HepG2 (cell line): ENCODE data around the gene SMYD5. TPM values are rescaled to one million over a fixed set of nuclear protein-coding genes. Genes with fewer than 3 reads are reported as not detected.

Experiments used
- DR1 ChIP-seq: sonication (generic); formaldehyde crosslinking; IDR thresholded peaks from 2 replicates; pipeline ENCODE4 v1.8.0; 2021; ENCODE audit warnings: mild to moderate bottlenecking, missing genetic modification reagents, inconsistent platforms
- HMGA1 ChIP-seq: sonication (generic); formaldehyde crosslinking; conservative IDR thresholded peaks from 2 replicates; pipeline ENCODE4 v1.4.0; 2020; ENCODE audit warnings: missing genetic modification reagents
- PRMT3 ChIP-seq: sonication (generic); formaldehyde crosslinking; IDR thresholded peaks from 2 replicates; pipeline ENCODE4 v1.8.1; 2022; ENCODE audit warnings: low read depth, mild to moderate bottlenecking, moderate library complexity, missing genetic modification reagents, borderline replicate concordance
- RAD21 ChIP-seq: fragments of 450-650 bp; formaldehyde crosslinking; IDR thresholded peaks from 2 replicates; pipeline ENCODE4 v1.5.0; 2020; ENCODE audit warnings: mild to moderate bottlenecking
- SIX1 ChIP-seq: sonication (generic); formaldehyde crosslinking; IDR thresholded peaks from 2 replicates; pipeline ENCODE4 v1.4.0; 2020; ENCODE audit warnings: missing genetic modification reagents, borderline replicate concordance
- SOX5 ChIP-seq: IDR thresholded peaks from 2 replicates; pipeline ENCODE4 v1.6.1; 2016; ENCODE audit warnings: borderline replicate concordance
- SPEN ChIP-seq: sonication (generic); formaldehyde crosslinking; IDR thresholded peaks from 2 replicates; pipeline ENCODE4 v1.5.1; 2020; ENCODE audit warnings: low read depth, mild to moderate bottlenecking, missing genetic modification reagents
- SUZ12 ChIP-seq: fragments of 150-350 bp; IDR thresholded peaks from 2 replicates; pipeline ENCODE4 v1.6.1; 2014; ENCODE audit warnings: low read depth, low read length
- U2AF1 ChIP-seq: fragments of 200-400 bp; formaldehyde crosslinking; optimal IDR thresholded peaks from 2 replicates; pipeline ENCODE3; 2017; ENCODE audit warnings: mild to moderate bottlenecking, low read depth, low read length
- ZBTB2 ChIP-seq: sonication (generic); formaldehyde crosslinking; IDR thresholded peaks from 2 replicates; pipeline ENCODE4 v1.8.0; 2022; ENCODE audit warnings: low read depth, missing genetic modification reagents
- ZBTB38 ChIP-seq: sonication (generic); formaldehyde crosslinking; IDR thresholded peaks from 2 replicates; pipeline ENCODE4 v1.5.1; 2020; ENCODE audit warnings: mild to moderate bottlenecking, missing genetic modification reagents
- ZNF672 ChIP-seq: sonication (generic); formaldehyde crosslinking; IDR thresholded peaks from 2 replicates; pipeline ENCODE4 v1.8.1; 2022; ENCODE audit warnings: missing genetic modification reagents
- ZNF790 ChIP-seq: sonication (generic); formaldehyde crosslinking; IDR thresholded peaks from 2 replicates; pipeline ENCODE4 v1.8.0; 2022; ENCODE audit warnings: missing genetic modification reagents, mild to moderate bottlenecking, borderline replicate concordance
- polyA plus RNA-seq, 8 experiments: library from polyadenylated mRNA; depleted of rRNA in 3 of 8; stranded (reverse) in 7 of 8; unstranded in 1 of 8; fragments of >200 nt; fragmentation: Illumina TruSeq in 4 of 8; extraction: Trizol in 4 of 8; gene quantifications; 2 replicates each; pipeline versions ENCODE4 v1.2.1 to v1.2.3, GENCODE V29; 2011 to 2016; ENCODE audit warnings: low read depth in 4 of 8, missing spikeins in 1 of 8, mixed read lengths in 1 of 8; ENCODE audit not compliant: insufficient read depth in 1 of 8
- total RNA-seq, 5 experiments: library from RNA; depleted of rRNA; stranded (reverse); fragments of >200 nt; fragmentation: Illumina TruSeq; extraction: Trizol; gene quantifications; 2 replicates each; pipeline ENCODE4 v1.2.3, GENCODE V29; 2016; ENCODE audit warnings: low read depth in 1 of 5
- TF ChIP-seq, protein P1 (sequence below): sonication (generic); formaldehyde crosslinking; IDR thresholded peaks from 2 replicates; pipeline ENCODE4 v1.5.0; 2020; ENCODE audit warnings: mild to moderate bottlenecking, missing genetic modification reagents, borderline replicate concordance
- TF ChIP-seq, protein P2 (sequence below): sonication (generic); formaldehyde crosslinking; IDR thresholded peaks from 2 replicates; pipeline ENCODE4 v1.4.0; 2020; ENCODE audit warnings: missing genetic modification reagents
- TF ChIP-seq, protein P3 (sequence below): sonication (generic); formaldehyde crosslinking; IDR thresholded peaks from 2 replicates; pipeline ENCODE4 v1.8.0; 2022; ENCODE audit warnings: missing genetic modification reagents, mild to moderate bottlenecking, inconsistent platforms, borderline replicate concordance
- TF ChIP-seq, protein P4 (sequence below): sonication (generic); formaldehyde crosslinking; IDR thresholded peaks from 2 replicates; pipeline ENCODE4 v1.8.1; 2023; ENCODE audit warnings: missing genetic modification reagents, inconsistent platforms, borderline replicate concordance

Gene SMYD5
- total and polyA plus RNA-seq, 2 of the 13 experiments (the other 11 are each of a cell fraction or from before 2014, with no cell fraction given) = 55.8 to 70.4 TPM

DNA sequence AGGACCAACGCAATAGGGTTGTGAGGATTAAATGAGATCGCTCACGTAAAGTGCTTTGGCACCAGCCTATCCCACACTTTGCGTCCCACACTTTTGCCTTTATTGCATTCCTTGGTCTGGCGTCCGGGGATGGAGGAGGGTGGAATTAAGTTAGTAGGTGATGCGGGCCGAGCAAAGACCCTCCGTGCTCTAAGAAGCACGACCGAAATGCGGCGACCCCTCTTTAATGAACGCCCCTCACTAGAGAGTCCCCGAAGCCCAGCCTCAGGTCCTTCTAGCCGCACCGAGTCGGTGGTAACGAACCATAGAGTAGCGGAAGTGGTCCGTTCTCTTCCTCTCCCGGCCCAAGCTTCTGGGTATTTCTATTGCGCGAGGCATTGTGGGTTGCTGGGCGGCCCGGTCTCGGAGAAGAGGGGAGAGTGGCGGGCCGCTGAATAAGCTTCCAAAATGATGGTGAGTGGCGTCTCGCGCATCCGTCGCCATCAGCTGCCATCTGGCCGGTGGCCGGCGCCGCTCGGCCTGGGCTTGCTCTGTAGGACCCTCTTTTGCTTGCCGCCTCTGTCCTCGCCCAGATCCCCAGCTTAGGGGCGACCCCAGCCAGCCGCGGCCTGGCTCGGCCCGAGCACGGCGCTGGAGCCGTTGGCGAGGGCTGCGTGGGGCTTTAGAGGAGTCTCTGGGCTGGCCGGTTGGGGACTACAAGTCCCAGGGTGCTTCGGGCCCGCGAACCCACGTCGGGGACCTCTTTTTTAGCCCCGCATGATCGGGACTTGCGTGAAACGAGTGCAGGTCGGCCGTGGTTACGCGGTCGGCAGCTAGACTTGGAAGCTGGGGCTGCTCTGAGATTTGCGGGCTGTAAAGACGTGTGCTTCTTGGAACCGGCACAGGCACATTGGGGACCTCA, 20.1 kb downstream of the SMYD5 start, which contains the start of gene CCT7 (continued):
- TF ChIP-seq, protein P1, sequence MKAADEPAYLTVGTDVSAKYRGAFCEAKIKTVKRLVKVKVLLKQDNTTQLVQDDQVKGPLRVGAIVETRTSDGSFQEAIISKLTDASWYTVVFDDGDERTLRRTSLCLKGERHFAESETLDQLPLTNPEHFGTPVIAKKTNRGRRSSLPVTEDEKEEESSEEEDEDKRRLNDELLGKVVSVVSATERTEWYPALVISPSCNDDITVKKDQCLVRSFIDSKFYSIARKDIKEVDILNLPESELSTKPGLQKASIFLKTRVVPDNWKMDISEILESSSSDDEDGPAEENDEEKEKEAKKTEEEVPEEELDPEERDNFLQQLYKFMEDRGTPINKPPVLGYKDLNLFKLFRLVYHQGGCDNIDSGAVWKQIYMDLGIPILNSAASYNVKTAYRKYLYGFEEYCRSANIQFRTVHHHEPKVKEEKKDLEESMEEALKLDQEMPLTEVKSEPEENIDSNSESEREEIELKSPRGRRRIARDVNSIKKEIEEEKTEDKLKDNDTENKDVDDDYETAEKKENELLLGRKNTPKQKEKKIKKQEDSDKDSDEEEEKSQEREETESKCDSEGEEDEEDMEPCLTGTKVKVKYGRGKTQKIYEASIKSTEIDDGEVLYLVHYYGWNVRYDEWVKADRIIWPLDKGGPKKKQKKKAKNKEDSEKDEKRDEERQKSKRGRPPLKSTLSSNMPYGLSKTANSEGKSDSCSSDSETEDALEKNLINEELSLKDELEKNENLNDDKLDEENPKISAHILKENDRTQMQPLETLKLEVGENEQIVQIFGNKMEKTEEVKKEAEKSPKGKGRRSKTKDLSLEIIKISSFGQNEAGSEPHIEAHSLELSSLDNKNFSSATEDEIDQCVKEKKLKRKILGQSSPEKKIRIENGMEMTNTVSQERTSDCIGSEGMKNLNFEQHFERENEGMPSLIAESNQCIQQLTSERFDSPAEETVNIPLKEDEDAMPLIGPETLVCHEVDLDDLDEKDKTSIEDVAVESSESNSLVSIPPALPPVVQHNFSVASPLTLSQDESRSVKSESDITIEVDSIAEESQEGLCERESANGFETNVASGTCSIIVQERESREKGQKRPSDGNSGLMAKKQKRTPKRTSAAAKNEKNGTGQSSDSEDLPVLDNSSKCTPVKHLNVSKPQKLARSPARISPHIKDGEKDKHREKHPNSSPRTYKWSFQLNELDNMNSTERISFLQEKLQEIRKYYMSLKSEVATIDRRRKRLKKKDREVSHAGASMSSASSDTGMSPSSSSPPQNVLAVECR (CRISPR knock-in tag) = peak; percentile 74
- TF ChIP-seq ZBTB38 (CRISPR knock-in tag) = peak; percentile 35; the same call in 1 of the 2 replicates
- TF ChIP-seq, protein P2, sequence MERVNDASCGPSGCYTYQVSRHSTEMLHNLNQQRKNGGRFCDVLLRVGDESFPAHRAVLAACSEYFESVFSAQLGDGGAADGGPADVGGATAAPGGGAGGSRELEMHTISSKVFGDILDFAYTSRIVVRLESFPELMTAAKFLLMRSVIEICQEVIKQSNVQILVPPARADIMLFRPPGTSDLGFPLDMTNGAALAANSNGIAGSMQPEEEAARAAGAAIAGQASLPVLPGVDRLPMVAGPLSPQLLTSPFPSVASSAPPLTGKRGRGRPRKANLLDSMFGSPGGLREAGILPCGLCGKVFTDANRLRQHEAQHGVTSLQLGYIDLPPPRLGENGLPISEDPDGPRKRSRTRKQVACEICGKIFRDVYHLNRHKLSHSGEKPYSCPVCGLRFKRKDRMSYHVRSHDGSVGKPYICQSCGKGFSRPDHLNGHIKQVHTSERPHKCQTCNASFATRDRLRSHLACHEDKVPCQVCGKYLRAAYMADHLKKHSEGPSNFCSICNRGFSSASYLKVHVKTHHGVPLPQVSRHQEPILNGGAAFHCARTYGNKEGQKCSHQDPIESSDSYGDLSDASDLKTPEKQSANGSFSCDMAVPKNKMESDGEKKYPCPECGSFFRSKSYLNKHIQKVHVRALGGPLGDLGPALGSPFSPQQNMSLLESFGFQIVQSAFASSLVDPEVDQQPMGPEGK (CRISPR knock-in tag) = peak; percentile 66
- TF ChIP-seq, protein P3, sequence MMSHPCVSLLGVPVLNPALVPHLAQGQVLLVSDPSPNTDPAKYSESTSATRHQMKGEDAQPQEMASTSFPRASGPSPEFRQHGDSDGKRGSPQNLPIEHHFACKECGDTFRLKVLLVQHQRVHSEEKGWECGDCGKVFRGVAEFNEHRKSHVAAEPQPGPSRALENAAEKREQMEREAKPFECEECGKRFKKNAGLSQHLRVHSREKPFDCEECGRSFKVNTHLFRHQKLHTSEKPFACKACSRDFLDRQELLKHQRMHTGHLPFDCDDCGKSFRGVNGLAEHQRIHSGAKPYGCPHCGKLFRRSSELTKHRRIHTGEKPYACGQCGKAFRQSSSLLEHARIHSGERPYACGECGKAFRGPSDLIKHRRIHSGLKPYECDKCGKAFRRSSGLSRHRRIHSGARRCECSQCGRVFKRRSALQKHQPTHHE = no peak
- 0 out of 2 replicates have a peak, but pooled peaks have one; percentile 72 for TF ChIP-seq ZNF790 (CRISPR knock-in tag)
- TF ChIP-seq ZBTB2 (CRISPR knock-in tag) = peak; percentile 79
- no peak for TF ChIP-seq ZNF672 (CRISPR knock-in tag)
- peak; percentile 99 for TF ChIP-seq DR1 (CRISPR knock-in tag)
- TF ChIP-seq SPEN (CRISPR knock-in tag) = peak; percentile 100
- TF ChIP-seq SUZ12 = peak; percentile 51; the same call in 1 of the 2 replicates
- TF ChIP-seq SOX5 = peak; percentile 14; the same call in 1 of the 2 replicates
- TF ChIP-seq HMGA1 (CRISPR knock-in tag) = no peak
- TF ChIP-seq, protein P4, sequence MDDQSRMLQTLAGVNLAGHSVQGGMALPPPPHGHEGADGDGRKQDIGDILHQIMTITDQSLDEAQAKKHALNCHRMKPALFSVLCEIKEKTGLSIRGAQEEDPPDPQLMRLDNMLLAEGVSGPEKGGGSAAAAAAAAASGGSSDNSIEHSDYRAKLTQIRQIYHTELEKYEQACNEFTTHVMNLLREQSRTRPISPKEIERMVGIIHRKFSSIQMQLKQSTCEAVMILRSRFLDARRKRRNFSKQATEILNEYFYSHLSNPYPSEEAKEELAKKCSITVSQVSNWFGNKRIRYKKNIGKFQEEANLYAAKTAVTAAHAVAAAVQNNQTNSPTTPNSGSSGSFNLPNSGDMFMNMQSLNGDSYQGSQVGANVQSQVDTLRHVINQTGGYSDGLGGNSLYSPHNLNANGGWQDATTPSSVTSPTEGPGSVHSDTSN (CRISPR knock-in tag) = 0 out of 2 replicates have a peak, but pooled peaks have one; percentile 26
- no peak for TF ChIP-seq PRMT3 (CRISPR knock-in tag)
- peak; percentile 96 for TF ChIP-seq U2AF1
- peak; percentile 48; the same call in 1 of the 2 replicates for TF ChIP-seq SIX1 (CRISPR knock-in tag)
- peak; percentile 62 for TF ChIP-seq RAD21
